HG02885 (cell line): Measurements from ENCODE around the gene NFIA.

Experiments used
- ATAC-seq: cut with Tn5 transposase; IDR thresholded peaks from one replicate; pipeline ENCODE4 v1.9.1; 2021; ENCODE audit warnings: mild to moderate bottlenecking; ENCODE audit not compliant: unreplicated experiment, poor library complexity

The NFIA gene

GRCh38 chr1:61377242-61377958, 295.0 kb downstream of the NFIA start:
- ATAC-seq = no peak

DNA sequence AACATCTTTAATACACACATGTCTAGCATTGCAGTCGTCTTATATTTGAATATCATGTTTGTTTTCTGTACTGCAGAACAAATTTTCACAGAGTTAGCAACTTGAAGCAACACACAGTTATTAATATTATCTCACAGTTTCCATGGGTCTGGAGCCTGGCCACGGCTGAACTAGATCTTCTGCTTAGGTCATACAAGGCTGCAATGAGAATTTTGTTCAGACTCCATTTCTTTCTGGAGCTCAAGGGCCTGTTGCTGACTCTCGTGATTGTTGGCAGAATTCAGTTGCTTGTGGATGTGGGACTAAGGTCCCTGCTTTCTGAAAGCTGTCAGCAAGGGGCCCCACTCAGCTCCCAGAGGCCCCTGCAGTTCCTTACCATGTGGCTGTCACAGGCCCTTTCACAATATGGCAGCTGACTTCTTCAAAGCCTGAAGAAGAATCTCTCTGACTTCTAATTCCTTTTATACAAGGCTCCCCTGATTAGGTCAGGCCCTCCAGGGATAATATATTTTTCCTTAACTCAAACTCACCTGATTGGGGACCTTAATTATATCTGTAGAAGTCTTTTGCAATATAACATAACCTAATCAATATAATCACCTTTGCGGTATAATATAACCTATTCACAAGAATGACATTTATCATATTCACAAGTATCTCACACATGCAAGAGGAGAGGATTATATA, 296.3 kb downstream of the NFIA start:
- no peak for ATAC-seq

DNA sequence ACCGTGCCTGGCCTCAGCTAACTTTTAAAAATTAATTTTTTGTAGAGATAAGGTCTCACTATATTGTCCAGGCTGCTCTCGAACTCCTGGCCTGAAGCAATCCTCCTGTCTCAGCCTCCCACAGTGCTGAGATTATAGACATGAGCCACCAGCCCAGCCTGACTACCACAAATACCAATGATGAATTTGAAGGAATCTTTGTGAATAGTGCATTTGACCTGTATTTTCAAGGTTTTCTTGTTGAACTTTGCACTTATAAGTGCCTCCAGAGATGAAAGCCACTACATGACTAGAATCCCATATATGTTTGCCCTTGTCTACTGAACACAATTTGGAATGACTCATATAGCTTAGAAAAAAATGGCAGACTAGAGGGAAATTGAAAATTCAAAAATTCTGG, 297.3 kb downstream of the NFIA start:
- ATAC-seq = no peak

GRCh38 chr1:61380561-61380960, 298.2 kb downstream of the NFIA start:
- ATAC-seq = no peak

- ATAC-seq = no peak
Measured at GRCh38 chr1:61386323-61386722, 304.0 kb downstream of the NFIA start.

DNA sequence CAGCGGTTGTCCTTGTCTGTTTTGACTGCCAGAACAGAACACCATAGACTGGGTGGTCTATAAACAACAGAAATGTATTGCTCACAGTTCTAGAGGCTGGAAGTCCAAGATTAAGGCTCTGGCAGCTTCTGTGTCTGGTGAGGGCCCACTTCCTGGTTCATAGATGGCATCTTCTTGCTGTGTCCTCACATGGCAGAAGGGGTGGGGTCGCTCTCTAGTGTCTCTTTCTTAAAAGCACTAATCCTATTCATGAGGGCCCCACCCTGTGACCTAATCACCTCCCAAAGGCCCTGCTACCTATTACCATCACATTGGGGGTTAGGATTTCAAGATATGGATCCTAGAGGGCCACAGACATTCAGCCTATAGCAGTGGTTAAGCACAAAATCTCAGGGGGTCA, 304.4 kb downstream of the NFIA start:
- ATAC-seq = no peak

GRCh38 chr1:61387829-61388228, 305.5 kb downstream of the NFIA start:
- no peak for ATAC-seq

GRCh38 chr1:61388566-61388965, 306.2 kb downstream of the NFIA start:
- ATAC-seq = no peak

DNA sequence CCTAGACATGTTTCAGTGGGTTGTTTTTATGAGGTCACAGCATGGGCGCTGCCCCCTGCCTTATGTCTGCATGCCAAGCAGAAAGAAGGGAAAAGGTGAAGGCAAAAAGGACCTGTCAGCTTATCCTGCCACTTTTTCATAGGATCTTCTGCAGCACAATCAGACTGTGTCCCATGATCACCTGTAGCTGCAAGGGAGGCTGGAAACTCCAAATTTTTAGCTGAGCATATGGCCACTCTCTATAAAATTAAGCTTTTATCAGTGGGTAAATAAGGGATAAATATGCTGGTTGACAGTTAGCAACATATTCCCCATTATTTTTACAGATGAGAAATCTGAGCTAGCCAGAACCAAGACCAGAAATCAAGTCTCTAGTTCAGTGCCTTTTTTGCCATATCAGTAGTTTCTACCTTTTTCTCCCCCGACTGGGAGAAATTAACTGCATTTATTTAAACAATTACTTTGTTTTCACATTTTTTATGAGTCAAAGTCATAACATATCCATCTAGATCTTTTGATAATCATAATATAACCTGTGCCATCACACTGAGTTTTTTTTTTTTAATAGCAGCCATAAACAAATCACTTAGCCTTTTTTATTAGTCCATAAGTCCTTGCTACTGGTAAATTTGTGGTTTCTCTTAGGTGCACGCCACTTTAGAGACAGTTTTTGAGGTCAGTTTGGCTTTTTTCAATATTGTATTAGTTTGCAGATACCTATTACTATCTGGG, 307.0 kb downstream of the NFIA start:
- ATAC-seq = no peak

DNA sequence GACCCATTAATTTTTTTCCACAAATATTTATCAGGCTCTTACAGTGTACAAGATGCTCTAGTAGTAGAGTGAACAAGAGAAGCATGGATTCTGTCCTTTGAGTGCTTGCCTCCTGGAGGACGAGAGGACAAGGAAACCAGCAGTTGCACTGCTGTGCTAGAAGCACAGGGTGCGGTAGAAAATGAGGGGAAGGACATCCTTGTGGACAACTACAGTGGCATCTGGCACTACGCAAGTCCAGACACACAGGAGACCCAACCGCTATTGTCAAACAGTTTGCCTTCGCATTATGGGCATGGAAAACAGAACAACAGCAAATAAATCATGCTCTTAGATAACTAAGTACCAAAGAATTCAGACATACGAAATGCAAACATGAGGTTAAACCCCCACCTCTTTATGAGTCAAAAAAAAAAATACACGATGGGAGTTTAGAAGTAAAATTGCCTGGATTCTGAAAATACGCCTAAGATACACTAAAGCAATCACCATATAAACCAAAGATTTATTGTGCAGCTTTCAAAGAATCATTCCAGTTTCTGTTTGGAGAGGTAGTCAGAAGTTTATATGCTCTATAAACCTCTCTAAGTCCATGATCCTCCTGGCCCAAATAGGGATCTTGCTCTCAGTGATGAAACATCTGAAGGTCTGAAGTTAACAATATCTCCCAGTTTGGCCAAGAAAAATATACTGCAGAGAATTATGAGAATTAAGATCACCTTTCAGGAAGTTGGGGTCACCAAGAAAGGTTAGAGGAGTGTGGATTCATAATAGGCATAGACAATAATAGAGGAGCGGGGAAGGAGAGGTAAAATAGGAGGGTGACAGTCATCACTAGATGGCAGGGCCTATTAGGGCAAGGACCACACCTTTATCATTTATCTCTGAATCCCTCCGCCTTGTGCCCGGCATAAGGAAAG, 307.8 kb downstream of the NFIA start:
- no peak for ATAC-seq

- ATAC-seq = no peak
Measured at GRCh38 chr1:61391730-61392129, 309.4 kb downstream of the NFIA start.

- ATAC-seq = no peak
Measured at GRCh38 chr1:61392409-61393242, 310.3 kb downstream of the NFIA start.

DNA sequence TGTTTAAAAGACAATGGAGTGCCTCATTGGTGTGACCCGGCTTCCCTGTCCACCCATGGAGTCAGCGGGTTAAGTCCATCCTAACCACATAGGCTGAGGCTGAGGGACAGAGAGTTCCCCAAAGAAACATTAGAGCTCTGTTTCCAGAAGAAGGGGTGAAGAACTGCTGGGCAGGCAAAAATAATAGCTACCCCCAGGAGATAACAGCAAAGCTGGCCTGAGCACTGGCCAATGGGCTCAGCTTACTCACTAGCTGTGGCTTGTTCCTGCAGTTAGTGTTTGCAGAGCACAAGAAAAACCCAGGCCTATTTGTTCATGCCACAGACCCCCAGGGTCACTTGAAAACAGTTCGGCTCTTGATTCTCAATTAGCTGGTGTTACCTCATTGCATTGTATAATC, 311.2 kb downstream of the NFIA start:
- ATAC-seq = no peak

GRCh38 chr1:61395146-61395800, 312.9 kb downstream of the NFIA start:
- no peak for ATAC-seq

GRCh38 chr1:61397495-61397894, 315.1 kb downstream of the NFIA start:
- ATAC-seq = no peak

- no peak for ATAC-seq
Measured at GRCh38 chr1:61397935-61398334, 315.6 kb downstream of the NFIA start.

DNA sequence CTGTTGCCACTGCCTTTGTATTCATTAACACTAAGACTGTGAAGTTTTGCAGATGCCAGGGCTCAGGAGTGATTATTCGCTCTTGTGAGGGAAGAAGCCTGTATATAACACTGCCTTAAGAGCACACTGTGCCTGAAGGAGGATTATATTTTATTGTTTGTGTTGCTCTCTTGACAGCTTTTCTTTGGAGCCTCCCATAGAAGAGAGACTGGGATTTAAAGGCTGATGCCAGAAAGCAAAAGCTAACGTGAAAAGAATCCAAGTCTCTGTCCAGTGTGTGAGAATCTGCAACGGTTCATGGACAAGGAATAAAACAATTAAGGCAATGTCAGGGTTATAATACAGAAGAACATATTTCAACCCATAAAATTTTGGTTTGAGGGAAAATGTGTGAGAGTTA, 316.8 kb downstream of the NFIA start:
- no peak for ATAC-seq

DNA sequence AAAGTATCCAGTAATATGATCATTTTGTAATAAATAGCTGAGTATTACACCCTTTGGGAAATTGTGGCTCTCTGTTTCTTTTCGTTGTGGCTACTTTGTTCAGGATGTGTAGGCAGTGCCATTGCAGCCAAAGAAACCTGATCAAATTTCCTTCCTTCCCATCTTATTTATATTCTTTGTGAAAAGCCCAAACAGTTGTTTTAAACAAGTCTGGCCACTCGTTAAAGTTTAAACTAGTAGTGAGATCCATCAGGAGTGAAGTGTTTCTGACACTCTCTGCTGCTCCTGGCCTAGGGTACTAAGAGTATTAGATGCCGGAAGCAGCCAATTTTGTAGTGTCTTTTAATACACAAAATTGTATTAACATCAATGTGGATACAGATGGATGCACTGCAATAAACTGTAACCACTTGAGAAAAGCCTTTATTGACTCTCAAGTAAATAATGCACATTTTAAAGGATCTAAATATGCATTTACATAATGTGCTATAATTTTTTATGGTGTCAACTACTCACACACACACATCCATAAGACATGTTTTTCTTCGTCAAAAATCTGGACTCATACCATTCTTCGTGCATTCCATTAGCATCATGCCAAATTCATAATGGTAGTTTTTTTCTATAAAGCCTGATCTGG, 317.9 kb downstream of the NFIA start:
- ATAC-seq = no peak

DNA sequence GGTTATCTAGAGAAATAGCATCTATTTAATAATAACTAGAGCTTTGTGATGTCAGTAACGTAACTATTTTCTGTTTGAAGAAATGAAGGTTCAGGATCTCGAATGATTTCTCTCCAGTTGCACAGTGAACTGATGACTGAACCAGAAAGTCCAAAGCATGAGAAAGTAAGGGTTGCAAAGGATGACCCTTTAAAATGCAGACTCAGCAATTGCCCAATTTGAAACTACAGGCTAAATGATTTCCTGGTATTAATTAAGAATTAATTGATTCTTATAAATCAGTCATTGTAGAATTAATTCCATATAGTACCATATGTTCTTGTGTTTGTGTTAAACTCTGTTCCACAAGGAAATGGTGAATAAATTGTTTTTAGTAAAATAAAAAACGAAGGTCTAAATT, 318.6 kb downstream of the NFIA start:
- no peak for ATAC-seq
